SK-N-SH (cell line): ENCODE measurements around the gene CCDC177. TPM values are rescaled to one million over a fixed set of nuclear protein-coding genes. Genes with fewer than 3 reads are reported as not detected.

Experiments
- CTCF ChIA-PET: fragments of 300-600, 350-600 bp; formaldehyde crosslinking; extraction: SDS; loops from one replicate; lab custom pipeline; 2021; lab: Yijun Ruan, JAX
- POLR2A ChIA-PET: fragments of 350-600 bp; sonication (Branson Sonifier 250); formaldehyde crosslinking; extraction: SDS; loops from one replicate; lab custom pipeline; 2020; ENCODE audit warnings: antibody characterized with exemption, inconsistent platforms; lab: Yijun Ruan, JAX
- DNase-seq: peaks from one replicate; pipeline ENCODE4 v3.0.0; 2012
- H2AFZ ChIP-seq: fragments of 200-600 bp; sonication (generic); 2 replicates; pipeline ENCODE4 v1.8.1; 2016; ENCODE audit warnings: antibody characterized with exemption, mild to moderate bottlenecking, low read depth
- H3F3A ChIP-seq: fragments of 200-600 bp; sonication (generic); replicated peaks from 2 replicates; pipeline ENCODE3; 2016; ENCODE audit warnings: antibody characterized with exemption, mild to moderate bottlenecking; ENCODE audit not compliant: insufficient read depth
- H3K27ac ChIP-seq, 2 experiments: fragments of 200-500 bp in 1 of 2; fragments of 200-600 bp in 1 of 2; sonication (Bioruptor generic) in 1 of 2; sonication (generic), shearing (Covaris generic) in 1 of 2; 2 replicates each; pipeline versions ENCODE4 v1.5.1 to v1.6.1; 2014 to 2016; ENCODE audit warnings: low read depth in 2 of 2, inconsistent platforms in 1 of 2, low read length in 1 of 2, mild to moderate bottlenecking in 1 of 2, mixed read lengths in 1 of 2
- H3K27me3 ChIP-seq: fragments of 200-600 bp; sonication (generic), shearing (Covaris generic); 2 replicates; pipeline ENCODE4 v1.6.1; 2016; ENCODE audit warnings: mixed run types; ENCODE audit not compliant: insufficient read depth
- H3K36me3 ChIP-seq, 2 experiments: fragments of 200-500 bp in 1 of 2; fragments of 200-600 bp in 1 of 2; sonication (Bioruptor generic) in 1 of 2; sonication (generic) in 1 of 2; replicated peaks in 1 of 2; 2 replicates each; pipeline versions ENCODE3 to v1.5.1; 2014 to 2016; ENCODE audit warnings: low read length in 1 of 2, mild to moderate bottlenecking in 1 of 2; ENCODE audit not compliant: insufficient read depth in 2 of 2, control insufficient read depth in 1 of 2
- H3K4me1 ChIP-seq, 2 experiments: fragments of 200-500 bp in 1 of 2; fragments of 200-600 bp in 1 of 2; sonication (Bioruptor generic) in 1 of 2; sonication (generic), shearing (Covaris generic) in 1 of 2; 2 replicates each; pipeline versions ENCODE4 v1.5.1 to v1.6.1; 2014 to 2016; ENCODE audit warnings: low read depth in 1 of 2, low read length in 1 of 2, mixed run types in 1 of 2; ENCODE audit not compliant: insufficient read depth in 2 of 2, control insufficient read depth in 1 of 2
- H3K4me2 ChIP-seq: fragments of 200-600 bp; sonication (generic), shearing (Covaris generic); 2 replicates; pipeline ENCODE4 v1.6.1; 2017; ENCODE audit warnings: mixed run types
- H3K4me3 ChIP-seq, 2 experiments: fragments of 200-500 bp in 1 of 2; fragments of 200-600 bp in 1 of 2; sonication (Bioruptor generic) in 1 of 2; sonication (generic), shearing (Covaris generic) in 1 of 2; 2 replicates each; pipeline versions ENCODE4 v1.5.1 to v1.8.1; 2014 to 2016; ENCODE audit warnings: low read depth in 2 of 2, inconsistent platforms in 1 of 2, low read length in 1 of 2, mild to moderate bottlenecking in 1 of 2, mixed read lengths in 1 of 2, moderate library complexity in 1 of 2
- H3K79me2 ChIP-seq: fragments of 200-600 bp; sonication (generic); 2 replicates; pipeline ENCODE4 v1.8.1; 2017; ENCODE audit warnings: mild to moderate bottlenecking; ENCODE audit not compliant: insufficient read depth
- H3K9ac ChIP-seq: fragments of 200-600 bp; sonication (generic); 2 replicates; pipeline ENCODE4 v1.6.1; 2017; ENCODE audit warnings: mixed run types
- H3K9me2 ChIP-seq: fragments of 200-600 bp; sonication (generic); 2 replicates; pipeline ENCODE4 v1.6.1; 2017; ENCODE audit warnings: mixed run types
- H3K9me3 ChIP-seq: fragments of 200-600 bp; sonication (generic); 2 replicates; pipeline ENCODE4 v1.6.1; 2017; ENCODE audit warnings: mixed run types, mild to moderate bottlenecking, moderate library complexity
- H4K20me1 ChIP-seq: fragments of 200-600 bp; sonication (generic); 2 replicates; pipeline ENCODE4 v1.6.1; 2017; ENCODE audit warnings: mild to moderate bottlenecking, mixed run types; ENCODE audit not compliant: insufficient read depth
- FOXJ3 ChIP-seq: sonication (generic); formaldehyde crosslinking; IDR thresholded peaks from 2 replicates; pipeline ENCODE4 v1.5.1; 2020; ENCODE audit warnings: mild to moderate bottlenecking, missing genetic modification reagents
- GABPA ChIP-seq: IDR thresholded peaks from 2 replicates; pipeline ENCODE4 v1.4.0; 2012; ENCODE audit warnings: low read depth, mild to moderate bottlenecking
- GATA2 ChIP-seq: sonication (generic); formaldehyde crosslinking; IDR thresholded peaks from 2 replicates; pipeline ENCODE4 v1.5.0; 2020; ENCODE audit warnings: mild to moderate bottlenecking, missing genetic modification reagents
- JUND ChIP-seq: IDR thresholded peaks from 2 replicates; pipeline ENCODE4 v1.4.0; 2012
- NRF1 ChIP-seq: IDR thresholded peaks from 2 replicates; pipeline ENCODE4 v1.6.1; 2012; ENCODE audit warnings: low read depth, mild to moderate bottlenecking, low read length
- POLR2AphosphoS5 ChIP-seq: IDR thresholded peaks from 2 replicates; pipeline ENCODE4 v1.6.1; 2012; ENCODE audit warnings: low read depth, low read length
- RFX5 ChIP-seq: IDR thresholded peaks from 2 replicates; pipeline ENCODE4 v1.6.1; 2012; ENCODE audit warnings: mild to moderate bottlenecking, improper control_type of control experiment, low read length
- WGBS: methylation state at CpG from one replicate; pipeline ENCODE4 v1.1.6; 2017; ENCODE audit warnings: low lambda C conversion rate; 5-methylcytosine and 5-hydroxymethylcytosine counted together
- polyA plus RNA-seq, 3 experiments: library from polyadenylated mRNA; depleted of rRNA; stranded (reverse); fragments of >200 nt; gene quantifications; 2 replicates each; pipeline ENCODE4 v1.2.3, GENCODE V29; 2012
- TF ChIP-seq, protein P1 (sequence below): fragments of 200-600 bp; sonication (generic); IDR thresholded peaks from 2 replicates; pipeline ENCODE4 v1.6.1; 2017; ENCODE audit warnings: antibody characterized with exemption, mild to moderate bottlenecking, moderate library complexity
- TF ChIP-seq, protein P2 (sequence below): IDR thresholded peaks from 2 replicates; pipeline ENCODE4 v1.4.0; 2012; ENCODE audit warnings: low read depth
- TF ChIP-seq, protein P3 (sequence below): IDR thresholded peaks from 2 replicates; pipeline ENCODE4 v1.4.0; 2012; ENCODE audit warnings: low read depth, borderline replicate concordance
- TF ChIP-seq, protein P4 (sequence below): fragments of 150-350 bp; IDR thresholded peaks from 2 replicates; pipeline ENCODE4 v1.6.1; 2016; ENCODE audit warnings: mild to moderate bottlenecking, low read depth, low read length
- TF ChIP-seq, protein P5 (sequence below): fragments of 150-350 bp; IDR thresholded peaks from 2 replicates; pipeline ENCODE4 v1.6.1; 2017; ENCODE audit warnings: antibody characterized with exemption, low read length, low read depth, borderline replicate concordance

The CCDC177 gene
- polyA plus RNA-seq, 1 of the 3 experiments (the other 2 are of a cell fraction): not detected

DNA sequence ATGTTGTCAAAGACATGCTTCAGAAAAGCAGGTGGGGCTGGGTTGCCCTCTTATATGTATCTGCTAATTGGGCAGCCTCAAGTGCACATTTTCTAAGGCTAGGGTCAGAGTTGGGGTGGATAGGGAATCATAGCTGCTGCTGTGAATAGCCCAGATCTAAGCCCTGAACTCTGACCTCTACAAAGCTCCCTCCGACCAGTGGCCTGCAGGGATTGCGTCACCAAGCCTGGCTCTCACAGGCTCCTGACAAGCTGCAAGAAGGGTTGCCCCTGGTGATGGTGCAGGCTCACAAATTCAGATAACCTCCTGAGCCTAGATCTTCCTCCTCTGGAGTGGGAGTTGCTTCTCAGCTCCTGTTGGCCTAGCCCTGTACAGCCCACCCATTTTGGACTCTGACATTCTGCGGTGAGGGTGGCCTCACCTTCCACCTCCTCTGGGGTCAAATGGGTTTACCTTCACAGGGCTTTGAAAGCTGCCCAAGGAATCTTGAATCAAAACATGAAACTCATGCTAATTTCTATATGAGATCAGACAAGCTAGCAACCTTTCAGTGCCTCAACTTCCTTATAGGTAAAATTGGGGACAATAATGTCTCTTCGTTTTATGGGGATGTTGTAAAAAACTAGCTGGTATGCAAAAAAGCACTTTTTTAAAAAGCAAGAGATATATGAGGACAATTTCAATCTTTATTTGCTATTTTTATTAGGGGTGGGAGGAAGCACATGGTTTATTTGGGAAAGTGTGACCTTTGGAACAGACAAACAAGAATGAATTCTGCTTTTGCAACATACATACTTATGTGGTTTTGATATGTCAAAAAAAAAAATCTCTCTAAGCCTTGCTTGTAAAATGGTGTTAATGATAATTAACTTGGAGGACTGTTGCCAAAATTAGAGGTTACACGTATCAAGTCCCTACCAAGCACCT lies 31.9 kb upstream of the CCDC177 start:
- Histone ChIP-seq H3K4me3 (no peak overlapping the region), H3K36me3 (no peaks in the 10 kb centered on the region), H3K9ac (no peak overlapping the region), H3K79me2 (no peaks in the 10 kb centered on the region), H3K9me2 (no peaks in the 10 kb centered on the region), H4K20me1 (no peaks in the 10 kb centered on the region), H3K9me3 (no peaks in the 10 kb centered on the region), H3F3A (no peaks in the 10 kb centered on the region), H2AFZ (no peak overlapping the region), H3K4me2 (no peak overlapping the region), H3K27ac (no peak overlapping the region), H3K4me1 (peaks cover 0 to 11% of the 10 kb centered on the region in 2 experiments; a peak in 1 of 4 replicates), H3K27me3 (no peaks in the 10 kb centered on the region)
- WGBS: 80% methylated on average over 3 of the region's 5 CpGs
- CTCF ChIA-PET: interaction anchor here (1.1 to 12.2 kb wide), 5 partner anchors 21 to 421 kb away, joined by 4 to 96 read pairs (median 15); partner anchors contain the start of gene CCDC177
- POLR2A ChIA-PET: no interaction called here
- no peak for DNase-seq
- TF ChIP-seq, protein P1, sequence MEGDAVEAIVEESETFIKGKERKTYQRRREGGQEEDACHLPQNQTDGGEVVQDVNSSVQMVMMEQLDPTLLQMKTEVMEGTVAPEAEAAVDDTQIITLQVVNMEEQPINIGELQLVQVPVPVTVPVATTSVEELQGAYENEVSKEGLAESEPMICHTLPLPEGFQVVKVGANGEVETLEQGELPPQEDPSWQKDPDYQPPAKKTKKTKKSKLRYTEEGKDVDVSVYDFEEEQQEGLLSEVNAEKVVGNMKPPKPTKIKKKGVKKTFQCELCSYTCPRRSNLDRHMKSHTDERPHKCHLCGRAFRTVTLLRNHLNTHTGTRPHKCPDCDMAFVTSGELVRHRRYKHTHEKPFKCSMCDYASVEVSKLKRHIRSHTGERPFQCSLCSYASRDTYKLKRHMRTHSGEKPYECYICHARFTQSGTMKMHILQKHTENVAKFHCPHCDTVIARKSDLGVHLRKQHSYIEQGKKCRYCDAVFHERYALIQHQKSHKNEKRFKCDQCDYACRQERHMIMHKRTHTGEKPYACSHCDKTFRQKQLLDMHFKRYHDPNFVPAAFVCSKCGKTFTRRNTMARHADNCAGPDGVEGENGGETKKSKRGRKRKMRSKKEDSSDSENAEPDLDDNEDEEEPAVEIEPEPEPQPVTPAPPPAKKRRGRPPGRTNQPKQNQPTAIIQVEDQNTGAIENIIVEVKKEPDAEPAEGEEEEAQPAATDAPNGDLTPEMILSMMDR: no peak
- no peak for TF ChIP-seq NRF1
- TF ChIP-seq, protein P2, sequence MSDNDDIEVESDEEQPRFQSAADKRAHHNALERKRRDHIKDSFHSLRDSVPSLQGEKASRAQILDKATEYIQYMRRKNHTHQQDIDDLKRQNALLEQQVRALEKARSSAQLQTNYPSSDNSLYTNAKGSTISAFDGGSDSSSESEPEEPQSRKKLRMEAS: no peak
- TF ChIP-seq, protein P3, sequence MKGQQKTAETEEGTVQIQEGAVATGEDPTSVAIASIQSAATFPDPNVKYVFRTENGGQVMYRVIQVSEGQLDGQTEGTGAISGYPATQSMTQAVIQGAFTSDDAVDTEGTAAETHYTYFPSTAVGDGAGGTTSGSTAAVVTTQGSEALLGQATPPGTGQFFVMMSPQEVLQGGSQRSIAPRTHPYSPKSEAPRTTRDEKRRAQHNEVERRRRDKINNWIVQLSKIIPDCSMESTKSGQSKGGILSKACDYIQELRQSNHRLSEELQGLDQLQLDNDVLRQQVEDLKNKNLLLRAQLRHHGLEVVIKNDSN: no peak
- no peak for TF ChIP-seq FOXJ3 (CRISPR knock-in tag)
- TF ChIP-seq, protein P4, sequence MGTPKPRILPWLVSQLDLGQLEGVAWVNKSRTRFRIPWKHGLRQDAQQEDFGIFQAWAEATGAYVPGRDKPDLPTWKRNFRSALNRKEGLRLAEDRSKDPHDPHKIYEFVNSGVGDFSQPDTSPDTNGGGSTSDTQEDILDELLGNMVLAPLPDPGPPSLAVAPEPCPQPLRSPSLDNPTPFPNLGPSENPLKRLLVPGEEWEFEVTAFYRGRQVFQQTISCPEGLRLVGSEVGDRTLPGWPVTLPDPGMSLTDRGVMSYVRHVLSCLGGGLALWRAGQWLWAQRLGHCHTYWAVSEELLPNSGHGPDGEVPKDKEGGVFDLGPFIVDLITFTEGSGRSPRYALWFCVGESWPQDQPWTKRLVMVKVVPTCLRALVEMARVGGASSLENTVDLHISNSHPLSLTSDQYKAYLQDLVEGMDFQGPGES: no peak
- TF ChIP-seq RFX5: no peak
- TF ChIP-seq JUND: no peak
- TF ChIP-seq GATA2 (CRISPR knock-in tag): no peak
- no peak for TF ChIP-seq POLR2AphosphoS5
- TF ChIP-seq, protein P5, sequence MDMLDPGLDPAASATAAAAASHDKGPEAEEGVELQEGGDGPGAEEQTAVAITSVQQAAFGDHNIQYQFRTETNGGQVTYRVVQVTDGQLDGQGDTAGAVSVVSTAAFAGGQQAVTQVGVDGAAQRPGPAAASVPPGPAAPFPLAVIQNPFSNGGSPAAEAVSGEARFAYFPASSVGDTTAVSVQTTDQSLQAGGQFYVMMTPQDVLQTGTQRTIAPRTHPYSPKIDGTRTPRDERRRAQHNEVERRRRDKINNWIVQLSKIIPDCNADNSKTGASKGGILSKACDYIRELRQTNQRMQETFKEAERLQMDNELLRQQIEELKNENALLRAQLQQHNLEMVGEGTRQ: no peak
- no peak for TF ChIP-seq GABPA
